CD4-positive, alpha-beta T cell (primary cell): ENCODE results near the gene CENPL. TPM values are rescaled to one million over a fixed set of nuclear protein-coding genes. Genes with fewer than 3 reads are reported as not detected.

ENCODE experiments used
- ATAC-seq: fragments of 200-7000 bp; cut with Tn5 transposase; one replicate; pipeline ENCODE4 v1.10.0; 2022; ENCODE audit warnings: mild to moderate bottlenecking; ENCODE audit not compliant: poor library complexity
- CTCF ChIA-PET: fragments of 350-600 bp; sonication (Branson Sonifier 250); formaldehyde crosslinking; loops from one replicate; lab custom pipeline; 2021; ENCODE audit warnings: antibody characterized with exemption, inconsistent platforms; lab: Charles Lee
- POLR2A ChIA-PET: fragments of 350-600 bp; sonication (Branson Sonifier 250); formaldehyde crosslinking; loops from one replicate; lab custom pipeline; 2021; ENCODE audit warnings: antibody characterized with exemption, inconsistent platforms; lab: Charles Lee
- DNase-seq, 14 experiments: peaks; one replicate each; pipeline ENCODE4 v3.0.0-alpha.2; 2013 to 2020; ENCODE audit warnings: mixed read lengths in 2 of 14
- H3K27ac ChIP-seq, 2 donors: one replicate each; pipeline versions ENCODE4 v1.5.1 to v1.7.0; 2013; ENCODE audit warnings: low read length in 2 of 2, low read depth in 1 of 2, mild to moderate bottlenecking in 1 of 2
- H3K27me3 ChIP-seq, 2 experiments: 1 replicate in 1 of 2; 2 replicates in 1 of 2; pipeline versions ENCODE4 v1.6.1 to v1.7.0; 2013; ENCODE audit warnings: low read length in 2 of 2, control low read depth in 1 of 2, mild to moderate bottlenecking in 1 of 2, moderate library complexity in 1 of 2; ENCODE audit not compliant: insufficient read depth in 2 of 2, control insufficient read depth in 1 of 2
- H3K36me3 ChIP-seq: one replicate; pipeline ENCODE4 v1.6.1; 2013; ENCODE audit warnings: low read length, control low read depth; ENCODE audit not compliant: insufficient read depth
- H3K4me1 ChIP-seq: one replicate; pipeline ENCODE4 v1.6.1; 2013; ENCODE audit warnings: low read length, control low read depth; ENCODE audit not compliant: insufficient read depth
- H3K4me3 ChIP-seq: one replicate; pipeline ENCODE4 v1.5.1; 2013; ENCODE audit warnings: mild to moderate bottlenecking, low read length, moderate library complexity
- H3K9me3 ChIP-seq, 2 experiments: 1 replicate in 1 of 2; 2 replicates in 1 of 2; pipeline versions ENCODE4 v1.6.1 to v1.7.0; 2013; ENCODE audit warnings: low read length in 2 of 2, mild to moderate bottlenecking in 2 of 2, control low read depth in 1 of 2, moderate library complexity in 1 of 2; ENCODE audit not compliant: control insufficient read depth in 1 of 2, insufficient read depth in 1 of 2
- H3K27ac Mint-ChIP-seq: one replicate; pipeline ENCODE4 v1.8.0; 2020; ENCODE audit warnings: mixed read lengths
- H3K27me3 Mint-ChIP-seq: one replicate; pipeline ENCODE4 v1.8.0; 2021; ENCODE audit warnings: mixed read lengths
- H3K36me3 Mint-ChIP-seq: one replicate; pipeline ENCODE4 v1.8.0; 2021; ENCODE audit warnings: low read depth, mixed read lengths
- H3K4me1 Mint-ChIP-seq: one replicate; pipeline ENCODE4 v1.8.0; 2021; ENCODE audit warnings: low read depth, mixed read lengths
- H3K4me3 Mint-ChIP-seq: one replicate; pipeline ENCODE4 v1.8.0; 2020; ENCODE audit warnings: mild to moderate bottlenecking, mixed read lengths
- H3K9me3 Mint-ChIP-seq: one replicate; pipeline ENCODE4 v1.8.0; 2020; ENCODE audit warnings: mixed read lengths
- intact Hi-C, 2 experiments: fragments of 100-400 bp; cut with DNase I in 1 of 2; cut with micrococcal nuclease in 1 of 2; formaldehyde crosslinking; loops; one replicate each; pipeline versions ENCODE4 v1.15.1 to v1.9.0; 2023 to 2025; cut with DNase I, micrococcal nuclease
- total RNA-seq, 174 experiments: library from RNA in 2 of 174; stranded (reverse) in 2 of 174; gene quantifications; one replicate each; pipeline ENCODE4 v1.2.3 and lab custom pipeline; 2021 to 2026
- TF ChIP-seq, protein P1 (sequence below): fragments of 200-600 bp; IDR thresholded peaks from one replicate; pipeline ENCODE4 v1.8.0; 2022; ENCODE audit warnings: antibody characterized with exemption, mild to moderate bottlenecking

Gene CENPL
- total RNA-seq, 2 experiments from 2014 or later, result 3.8 to 4.7 TPM

DNA sequence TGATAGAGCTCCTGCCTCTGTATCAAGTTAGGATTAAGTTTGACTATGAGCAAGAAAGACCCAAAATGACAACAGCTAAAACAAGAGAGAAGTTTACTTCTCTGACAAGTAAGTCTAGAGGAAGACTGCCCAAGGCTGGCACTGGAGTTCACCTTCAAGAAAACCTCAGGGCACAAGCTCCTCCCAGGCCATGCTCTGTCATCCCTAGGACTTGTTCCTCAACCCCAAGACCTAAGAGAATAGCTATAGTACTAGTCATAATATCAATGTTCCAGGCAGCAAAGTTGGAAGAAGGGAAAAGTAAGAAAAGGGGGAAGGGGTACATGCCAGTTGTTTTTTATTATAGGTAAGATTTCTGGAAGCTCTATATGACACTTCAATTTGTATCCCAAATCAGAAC, 26.6 kb downstream of the CENPL start:
- Mint-ChIP-seq H3K36me3 (peaks cover 20% of the 10 kb centered on the region), H3K4me1 (no peaks in the 10 kb centered on the region), H3K9me3 (no peaks in the 10 kb centered on the region), H3K4me3 (no peak overlapping the region), H3K27ac (no peak overlapping the region), H3K27me3 (no peaks in the 10 kb centered on the region)
- Histone ChIP-seq H3K9me3 (no peaks in the 10 kb centered on the region), H3K4me1 (no peaks in the 10 kb centered on the region), H3K4me3 (no peak overlapping the region), H3K36me3 (peaks cover 15% of the 10 kb centered on the region), H3K27ac (no peak overlapping the region), H3K27me3 (no peaks in the 10 kb centered on the region)
- no peak for ATAC-seq
- POLR2A ChIA-PET, result no interaction called here
- TF ChIP-seq, protein P1, sequence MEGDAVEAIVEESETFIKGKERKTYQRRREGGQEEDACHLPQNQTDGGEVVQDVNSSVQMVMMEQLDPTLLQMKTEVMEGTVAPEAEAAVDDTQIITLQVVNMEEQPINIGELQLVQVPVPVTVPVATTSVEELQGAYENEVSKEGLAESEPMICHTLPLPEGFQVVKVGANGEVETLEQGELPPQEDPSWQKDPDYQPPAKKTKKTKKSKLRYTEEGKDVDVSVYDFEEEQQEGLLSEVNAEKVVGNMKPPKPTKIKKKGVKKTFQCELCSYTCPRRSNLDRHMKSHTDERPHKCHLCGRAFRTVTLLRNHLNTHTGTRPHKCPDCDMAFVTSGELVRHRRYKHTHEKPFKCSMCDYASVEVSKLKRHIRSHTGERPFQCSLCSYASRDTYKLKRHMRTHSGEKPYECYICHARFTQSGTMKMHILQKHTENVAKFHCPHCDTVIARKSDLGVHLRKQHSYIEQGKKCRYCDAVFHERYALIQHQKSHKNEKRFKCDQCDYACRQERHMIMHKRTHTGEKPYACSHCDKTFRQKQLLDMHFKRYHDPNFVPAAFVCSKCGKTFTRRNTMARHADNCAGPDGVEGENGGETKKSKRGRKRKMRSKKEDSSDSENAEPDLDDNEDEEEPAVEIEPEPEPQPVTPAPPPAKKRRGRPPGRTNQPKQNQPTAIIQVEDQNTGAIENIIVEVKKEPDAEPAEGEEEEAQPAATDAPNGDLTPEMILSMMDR, result no peak
- CTCF ChIA-PET, result no interaction called here
- no peak for DNase-seq
- intact Hi-C loops, result no loop called here

DNA sequence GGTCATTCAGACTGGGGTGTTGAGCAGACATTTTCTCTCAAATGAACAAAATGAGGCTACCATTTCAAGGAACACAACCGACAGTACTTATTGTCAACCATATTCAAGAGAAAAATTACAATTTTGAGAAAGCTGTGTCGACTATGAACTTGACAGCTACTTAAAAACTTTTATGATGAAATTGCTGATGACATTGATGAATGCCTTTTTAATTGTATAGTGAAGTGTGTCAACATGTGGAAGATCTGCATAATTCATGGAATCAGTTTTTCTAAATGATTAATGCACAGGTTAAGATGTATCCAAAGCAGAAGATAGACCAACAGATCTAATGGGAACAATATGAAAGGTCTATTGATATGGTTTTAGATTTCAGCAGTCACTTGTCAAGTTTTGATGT, 34.8 kb downstream of the CENPL start:
- Histone ChIP-seq H3K4me3 (no peak overlapping the region), H3K9me3 (no peaks in the 10 kb centered on the region), H3K27me3 (no peaks in the 10 kb centered on the region), H3K36me3 (peaks cover 16% of the 10 kb centered on the region), H3K27ac (no peak overlapping the region), H3K4me1 (no peaks in the 10 kb centered on the region)
- ChIA-PET POLR2A (no interaction called here), CTCF (no interaction called here)
- intact Hi-C loops, result no loop called here
- Mint-ChIP-seq H3K4me1 (no peaks in the 10 kb centered on the region), H3K27ac (peak overlapping the region; percentile 20), H3K4me3 (no peak overlapping the region), H3K27me3 (no peaks in the 10 kb centered on the region), H3K9me3 (no peaks in the 10 kb centered on the region), H3K36me3 (peaks cover 36% of the 10 kb centered on the region)
- no peak for DNase-seq
- ATAC-seq, result no peak
- TF ChIP-seq, protein P1, result no peak

DNA sequence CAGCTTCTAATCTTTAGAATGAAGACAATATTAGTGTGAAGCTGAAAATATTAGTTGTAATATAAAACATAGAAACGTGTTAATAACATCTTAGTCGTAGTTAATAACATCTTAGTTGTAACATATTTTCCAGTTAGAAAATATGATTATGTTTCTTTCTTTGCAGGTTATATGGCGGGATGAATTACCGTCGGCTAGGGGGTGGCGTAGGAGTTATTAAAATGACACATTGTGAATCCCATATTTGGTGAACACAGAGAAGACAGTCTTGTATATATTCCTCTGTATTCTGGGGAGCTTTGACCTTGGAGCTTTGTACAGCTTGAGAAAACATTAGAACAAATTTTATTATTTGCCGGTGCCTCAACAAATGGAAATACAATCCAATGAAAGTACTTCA, 39.7 kb downstream of the CENPL start:
- peaks cover 75% of the 10 kb centered on the region for H3K36me3 Mint-ChIP-seq
- DNase-seq (no peak), ATAC-seq (no peak)
- no peaks in the 10 kb centered on the region for H3K27me3 ChIP-seq
- no peak overlapping the region for H3K27ac ChIP-seq
- H3K27me3 Mint-ChIP-seq, result no peaks in the 10 kb centered on the region
- CTCF ChIA-PET, result no interaction called here
- peak overlapping the region; percentile 47 for H3K27ac Mint-ChIP-seq
- H3K9me3 ChIP-seq, result no peaks in the 10 kb centered on the region
- no peak overlapping the region for H3K4me3 ChIP-seq
- TF ChIP-seq, protein P1, result no peak
- H3K4me3 Mint-ChIP-seq, result no peak overlapping the region
- POLR2A ChIA-PET, result no interaction called here
- no peaks in the 10 kb centered on the region for H3K4me1 Mint-ChIP-seq
- H3K36me3 ChIP-seq, result peaks cover 61% of the 10 kb centered on the region
- intact Hi-C loops, result no loop called here
- no peaks in the 10 kb centered on the region for H3K9me3 Mint-ChIP-seq
- H3K4me1 ChIP-seq, result no peaks in the 10 kb centered on the region
